Measurements from ENCODE around the gene ZBTB42. TPM values are rescaled to one million over a fixed set of nuclear protein-coding genes. Genes with fewer than 3 reads are reported as not detected.
A peak's percentile ranks its signal among the peaks of the same experiment; 100 is the strongest.

ZBTB42 gene
- total and polyA plus RNA-seq, 2 of the 13 experiments (the other 11 are each of a cell fraction or from before 2014, with no cell fraction given), result 2.8 to 4.2 TPM

GRCh38 chr14:104752735-104753527, 48.0 kb upstream of the ZBTB42 start, which contains the start of gene SIVA1 (continued):
- TF ChIP-seq, protein P1, sequence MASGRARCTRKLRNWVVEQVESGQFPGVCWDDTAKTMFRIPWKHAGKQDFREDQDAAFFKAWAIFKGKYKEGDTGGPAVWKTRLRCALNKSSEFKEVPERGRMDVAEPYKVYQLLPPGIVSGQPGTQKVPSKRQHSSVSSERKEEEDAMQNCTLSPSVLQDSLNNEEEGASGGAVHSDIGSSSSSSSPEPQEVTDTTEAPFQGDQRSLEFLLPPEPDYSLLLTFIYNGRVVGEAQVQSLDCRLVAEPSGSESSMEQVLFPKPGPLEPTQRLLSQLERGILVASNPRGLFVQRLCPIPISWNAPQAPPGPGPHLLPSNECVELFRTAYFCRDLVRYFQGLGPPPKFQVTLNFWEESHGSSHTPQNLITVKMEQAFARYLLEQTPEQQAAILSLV (CRISPR knock-in tag; IDR thresholded peaks at IDR 0.05; ENCODE audit: borderline replicate concordance), result peak; percentile 85
- no peak for TF ChIP-seq SKI (IDR thresholded peaks at IDR 0.05; ENCODE audit: partially characterized antibody)
- TF ChIP-seq GATAD1 (CRISPR knock-in tag; IDR thresholded peaks at IDR 0.05), result peak; percentile 94
- no peak for TF ChIP-seq STAT5B (CRISPR knock-in tag; IDR thresholded peaks at IDR 0.05)
- no peak; the same call in 1 of the 2 replicates for TF ChIP-seq NR1H2 (CRISPR knock-in tag; IDR thresholded peaks at IDR 0.05; ENCODE audit: borderline replicate concordance, low read depth)
- no peak for TF ChIP-seq HBP1 (CRISPR knock-in tag; IDR thresholded peaks at IDR 0.05; ENCODE audit: low read depth)
- peak; percentile 96 for TF ChIP-seq SP2 (CRISPR knock-in tag; IDR thresholded peaks at IDR 0.05)
- 0 out of 2 replicates have a peak, but pooled peaks have one; percentile 19 for TF ChIP-seq FOSL2 (CRISPR knock-in tag; IDR thresholded peaks at IDR 0.05)
- 0 out of 2 replicates have a peak, but pooled peaks have one; percentile 34 for TF ChIP-seq DNMT1 (CRISPR knock-in tag; IDR thresholded peaks at IDR 0.05)
- no peak for TF ChIP-seq DNMT3B (CRISPR knock-in tag; conservative IDR thresholded peaks at IDR 0.05)
- peak; percentile 88 for TF ChIP-seq ZNF547 (CRISPR knock-in tag; IDR thresholded peaks at IDR 0.05)
- no peak for TF ChIP-seq NFKB2 (CRISPR knock-in tag; IDR thresholded peaks at IDR 0.05; ENCODE audit: borderline replicate concordance)
- peak; percentile 12; the same call in 1 of the 2 replicates for TF ChIP-seq HES4 (CRISPR knock-in tag; IDR thresholded peaks at IDR 0.05; ENCODE audit: borderline replicate concordance)
- peak; percentile 66 for TF ChIP-seq ASH2L (IDR thresholded peaks at IDR 0.05; ENCODE audit: insufficient read length, low read depth, low read length)
- peak; percentile 47; the same call in 1 of the 2 replicates for TF ChIP-seq BRD4 (CRISPR knock-in tag; IDR thresholded peaks at IDR 0.05)
- TF ChIP-seq NFKBIZ (CRISPR knock-in tag; IDR thresholded peaks at IDR 0.05), result 0 out of 2 replicates have a peak, but pooled peaks have one; percentile 14
- peak; percentile 75; the same call in 1 of the 2 replicates for TF ChIP-seq ZNF34 (CRISPR knock-in tag; IDR thresholded peaks at IDR 0.05; ENCODE audit: borderline replicate concordance)
- TF ChIP-seq ISX (CRISPR knock-in tag; conservative IDR thresholded peaks at IDR 0.05), result no peak
- TF ChIP-seq AFF4 (CRISPR knock-in tag; IDR thresholded peaks at IDR 0.05), result no peak
- TF ChIP-seq ZNF160 (CRISPR knock-in tag; IDR thresholded peaks at IDR 0.05), result 0 out of 2 replicates have a peak, but pooled peaks have one; percentile 15
- no peak; the same call in 1 of the 2 replicates for TF ChIP-seq FOXA3 (CRISPR knock-in tag; IDR thresholded peaks at IDR 0.05)
- peak; percentile 28; the same call in 1 of the 2 replicates for TF ChIP-seq POLR2AphosphoS2 (IDR thresholded peaks at IDR 0.05; ENCODE audit: low read depth, low read length)
- TF ChIP-seq ETV6 (CRISPR knock-in tag; conservative IDR thresholded peaks at IDR 0.05), result 0 out of 2 replicates have a peak, but pooled peaks have one; percentile 72
- peak; percentile 39; the same call in 1 of the 2 replicates for TF ChIP-seq ZNF605 (CRISPR knock-in tag; IDR thresholded peaks at IDR 0.05)
- no peak; the same call in 1 of the 2 replicates for TF ChIP-seq MTF2 (CRISPR knock-in tag; IDR thresholded peaks at IDR 0.05; ENCODE audit: borderline replicate concordance)

Data from HepG2 (cell line).